A549 (cell line): ENCODE results near the gene ULBP1.

Source experiments
- ESRRA ChIP-seq: fragments of 150-350 bp; IDR thresholded peaks from 2 replicates; pipeline ENCODE4 v1.6.1; 2014; ENCODE audit warnings: mild to moderate bottlenecking, low read length, borderline replicate concordance
- POLR2A ChIP-seq: IDR thresholded peaks from 2 replicates; pipeline ENCODE4 v1.6.1; 2012; ENCODE audit warnings: mild to moderate bottlenecking, low read length
- TP53 ChIP-seq: fragments of 250-450 bp; sonication (Bioruptor Pico); IDR thresholded peaks from 2 replicates; pipeline ENCODE4 v1.5.0; 2021; ENCODE audit warnings: mild to moderate bottlenecking, moderate library complexity
- ZFP36 ChIP-seq: fragments of 450-650 bp; IDR thresholded peaks from 2 replicates; pipeline ENCODE4 v1.6.1; 2014; ENCODE audit warnings: borderline replicate concordance; ENCODE audit not compliant: partially characterized antibody
- TF ChIP-seq, protein P1 (sequence below): fragments of >200 bp; sonication (Bioruptor Twin); formaldehyde crosslinking; IDR thresholded peaks from 3 replicates; pipeline ENCODE4 v1.5.1; 2016
- TF ChIP-seq, protein P2 (sequence below): fragments of 150-350 bp; IDR thresholded peaks from 2 replicates; pipeline ENCODE4 v1.6.1; 2014; ENCODE audit warnings: low read depth, mild to moderate bottlenecking, low read length

DNA sequence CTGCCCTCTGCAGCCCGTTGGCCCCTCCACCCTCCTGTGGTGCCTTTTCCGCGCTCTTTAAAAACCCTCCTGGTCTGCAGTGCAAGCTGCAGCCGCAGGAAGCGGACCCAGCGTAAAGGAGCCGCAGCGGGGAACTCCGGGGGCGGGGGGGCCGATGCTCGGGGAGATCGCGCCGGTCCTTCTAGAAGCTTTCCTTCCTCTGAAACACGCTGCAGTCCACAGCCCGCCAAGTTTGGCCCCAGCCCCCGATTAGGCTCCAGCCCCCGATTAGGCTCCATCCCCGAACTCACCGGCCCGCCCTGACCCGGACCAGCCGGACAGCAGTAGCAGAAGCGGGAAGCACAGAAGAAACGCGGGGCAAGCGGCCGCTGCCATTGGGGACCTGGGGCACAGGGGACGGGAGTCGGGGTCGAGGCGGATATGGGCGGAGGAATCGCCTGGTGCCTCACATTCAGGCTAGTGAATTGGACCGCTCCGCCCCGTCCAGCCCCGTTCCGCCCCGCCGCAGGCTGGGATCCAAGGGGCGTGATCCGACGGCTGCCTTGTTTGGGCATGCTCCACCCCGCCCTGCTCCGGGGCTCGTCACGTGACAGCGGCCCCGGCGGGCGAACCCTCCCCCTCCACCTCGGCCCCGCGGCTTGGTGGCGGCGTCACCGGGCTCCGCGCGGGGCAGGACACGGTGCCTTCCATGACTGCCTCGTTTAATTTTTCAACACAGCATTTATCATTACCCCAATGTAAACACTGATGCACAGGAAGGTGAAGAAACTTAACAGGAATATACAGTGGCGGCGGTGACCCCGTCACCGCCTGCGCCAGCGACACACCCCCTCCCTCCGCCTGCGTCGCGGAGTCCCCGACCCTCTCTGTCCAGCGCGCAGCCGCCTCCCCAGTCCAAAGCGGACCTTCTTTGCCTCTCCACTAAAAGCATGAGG lies 41.3 kb downstream of the ULBP1 start:
- TF ChIP-seq, protein P1, sequence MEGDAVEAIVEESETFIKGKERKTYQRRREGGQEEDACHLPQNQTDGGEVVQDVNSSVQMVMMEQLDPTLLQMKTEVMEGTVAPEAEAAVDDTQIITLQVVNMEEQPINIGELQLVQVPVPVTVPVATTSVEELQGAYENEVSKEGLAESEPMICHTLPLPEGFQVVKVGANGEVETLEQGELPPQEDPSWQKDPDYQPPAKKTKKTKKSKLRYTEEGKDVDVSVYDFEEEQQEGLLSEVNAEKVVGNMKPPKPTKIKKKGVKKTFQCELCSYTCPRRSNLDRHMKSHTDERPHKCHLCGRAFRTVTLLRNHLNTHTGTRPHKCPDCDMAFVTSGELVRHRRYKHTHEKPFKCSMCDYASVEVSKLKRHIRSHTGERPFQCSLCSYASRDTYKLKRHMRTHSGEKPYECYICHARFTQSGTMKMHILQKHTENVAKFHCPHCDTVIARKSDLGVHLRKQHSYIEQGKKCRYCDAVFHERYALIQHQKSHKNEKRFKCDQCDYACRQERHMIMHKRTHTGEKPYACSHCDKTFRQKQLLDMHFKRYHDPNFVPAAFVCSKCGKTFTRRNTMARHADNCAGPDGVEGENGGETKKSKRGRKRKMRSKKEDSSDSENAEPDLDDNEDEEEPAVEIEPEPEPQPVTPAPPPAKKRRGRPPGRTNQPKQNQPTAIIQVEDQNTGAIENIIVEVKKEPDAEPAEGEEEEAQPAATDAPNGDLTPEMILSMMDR = no peak
- TF ChIP-seq POLR2A (peak; percentile 49), ZFP36 (peak; percentile 41), TP53 (CRISPR knock-in tag) (no peak), ESRRA (no peak)
- TF ChIP-seq, protein P2, sequence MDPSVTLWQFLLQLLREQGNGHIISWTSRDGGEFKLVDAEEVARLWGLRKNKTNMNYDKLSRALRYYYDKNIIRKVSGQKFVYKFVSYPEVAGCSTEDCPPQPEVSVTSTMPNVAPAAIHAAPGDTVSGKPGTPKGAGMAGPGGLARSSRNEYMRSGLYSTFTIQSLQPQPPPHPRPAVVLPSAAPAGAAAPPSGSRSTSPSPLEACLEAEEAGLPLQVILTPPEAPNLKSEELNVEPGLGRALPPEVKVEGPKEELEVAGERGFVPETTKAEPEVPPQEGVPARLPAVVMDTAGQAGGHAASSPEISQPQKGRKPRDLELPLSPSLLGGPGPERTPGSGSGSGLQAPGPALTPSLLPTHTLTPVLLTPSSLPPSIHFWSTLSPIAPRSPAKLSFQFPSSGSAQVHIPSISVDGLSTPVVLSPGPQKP = no peak
